Astrocyte (in vitro differentiated cells and primary cell): ENCODE data around the gene CAND1.

Experiments used
- CTCF ChIP-seq: IDR thresholded peaks from 2 replicates; pipeline ENCODE4 v1.5.1; 2011; ENCODE audit warnings: low read depth, mild to moderate bottlenecking, inconsistent platforms, low read length, moderate library complexity; ENCODE audit not compliant: insufficient read depth
- EZH2 ChIP-seq: IDR thresholded peaks from 2 replicates; pipeline ENCODE4 v1.6.1; 2012; ENCODE audit warnings: mild to moderate bottlenecking, low read length, inconsistent platforms; ENCODE audit not compliant: insufficient read depth

GRCh38 chr12:67280572-67280971 lies 11.4 kb downstream of the CAND1 start:
- no peak for TF ChIP-seq CTCF
- no peak for TF ChIP-seq EZH2
